GM18951 (cell line): Measurements from ENCODE around the gene GLP1R.

Experiments
- POLR2A ChIP-seq: IDR thresholded peaks from 4 replicates; pipeline ENCODE4 v1.6.1; 2011; ENCODE audit warnings: mild to moderate bottlenecking; ENCODE audit not compliant: insufficient read length, insufficient read depth; ENCODE audit errors: extremely low read depth
- in situ Hi-C: fragments of 300-500 bp; cut with MboI; formaldehyde crosslinking; loops from one replicate; pipeline ENCODE4 v1.12.0; 2022; ENCODE audit warnings: low sequenced_read_pairs, mixed read lengths, inconsistent platforms; ENCODE audit not compliant: unreplicated experiment

The GLP1R gene

DNA sequence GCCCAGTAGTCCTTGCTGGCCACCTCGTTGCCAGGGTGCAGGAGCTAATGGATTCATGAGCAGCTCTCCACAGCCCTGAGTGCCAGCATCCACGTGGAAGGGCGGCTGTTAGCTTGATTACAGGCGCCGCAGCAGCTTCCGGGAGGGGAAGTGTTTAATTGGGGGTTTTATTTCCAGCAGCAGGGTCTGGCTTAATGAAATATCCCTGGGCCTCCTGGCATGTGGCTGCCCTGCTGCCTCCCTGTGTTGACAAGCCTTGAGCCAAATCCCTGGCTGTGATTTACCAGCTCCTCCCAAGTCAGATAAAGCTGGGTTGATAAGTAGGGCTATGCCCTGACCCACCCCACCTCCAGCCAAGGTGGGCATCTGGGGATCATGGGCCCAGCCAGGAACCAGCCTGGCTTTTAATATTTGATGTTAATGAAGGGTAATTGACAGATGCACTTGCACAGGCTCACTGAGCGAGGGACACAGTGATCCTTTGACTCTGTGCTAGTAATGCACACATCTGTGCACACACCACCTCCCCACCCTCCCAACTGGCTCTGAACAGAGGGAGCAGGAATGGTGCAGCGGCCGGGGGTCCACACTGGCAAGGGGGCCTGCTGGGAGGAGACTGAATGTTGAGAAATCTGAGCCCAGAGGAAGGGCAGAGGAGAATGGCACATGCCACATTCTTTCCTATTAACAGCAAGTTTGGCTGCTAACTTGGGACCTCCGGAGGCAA is 13.6 kb downstream of the GLP1R start:
- in situ Hi-C loops, result no loop called here

GRCh38 chr6:39063526-39063925 is 14.9 kb downstream of the GLP1R start:
- no peak for TF ChIP-seq POLR2A
- in situ Hi-C loops, result no loop called here

More for the DNA sequence above, 13.6 kb downstream of the GLP1R start:
- TF ChIP-seq POLR2A, result no peak

DNA sequence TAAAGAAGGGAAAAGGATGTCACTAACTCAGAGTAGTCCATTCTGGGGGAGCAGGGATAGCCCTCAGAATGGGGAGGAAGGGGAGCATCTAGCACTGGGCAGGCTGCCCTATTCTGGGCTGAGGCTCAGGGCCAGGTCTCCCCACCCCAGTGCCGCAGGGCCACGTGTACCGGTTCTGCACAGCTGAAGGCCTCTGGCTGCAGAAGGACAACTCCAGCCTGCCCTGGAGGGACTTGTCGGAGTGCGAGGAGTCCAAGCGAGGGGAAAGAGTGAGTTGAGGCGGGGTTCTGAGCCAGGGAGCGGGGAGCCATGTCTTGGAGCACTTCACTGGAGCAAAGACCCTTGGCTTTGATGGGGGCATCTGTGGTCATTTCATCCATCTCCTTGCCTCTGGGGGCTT is 17.0 kb downstream of the GLP1R start:
- in situ Hi-C loops, result no loop called here
- TF ChIP-seq POLR2A, result no peak

DNA sequence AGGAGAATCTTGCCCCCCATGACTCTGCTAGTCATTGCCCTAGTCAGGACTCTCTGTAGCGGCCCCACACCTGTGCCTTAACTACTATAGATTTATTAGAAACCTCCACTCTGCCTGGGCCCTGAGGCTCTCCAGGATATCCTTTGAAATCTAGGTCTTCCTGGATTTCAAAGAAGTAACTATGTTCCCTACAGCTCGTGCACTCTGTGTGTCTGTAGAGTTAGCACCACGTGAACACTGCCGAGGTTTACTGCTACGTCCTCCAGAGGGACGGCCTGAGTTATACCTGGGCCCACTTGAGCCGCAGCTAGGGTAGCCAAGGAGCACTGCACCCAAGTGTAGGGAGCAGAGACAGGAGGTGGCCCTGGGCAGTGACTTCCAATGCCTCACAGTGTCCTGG is 19.8 kb downstream of the GLP1R start:
- in situ Hi-C loops, result no loop called here

GRCh38 chr6:39072830-39073229 is 24.2 kb downstream of the GLP1R start:
- in situ Hi-C loops, result no loop called here
- no peak for TF ChIP-seq POLR2A

More for the DNA sequence above, 19.8 kb downstream of the GLP1R start:
- TF ChIP-seq POLR2A, result no peak

- TF ChIP-seq POLR2A, result no peak
- in situ Hi-C loops, result no loop called here
Measured at GRCh38 chr6:39073471-39074355, 25.1 kb downstream of the GLP1R start.

DNA sequence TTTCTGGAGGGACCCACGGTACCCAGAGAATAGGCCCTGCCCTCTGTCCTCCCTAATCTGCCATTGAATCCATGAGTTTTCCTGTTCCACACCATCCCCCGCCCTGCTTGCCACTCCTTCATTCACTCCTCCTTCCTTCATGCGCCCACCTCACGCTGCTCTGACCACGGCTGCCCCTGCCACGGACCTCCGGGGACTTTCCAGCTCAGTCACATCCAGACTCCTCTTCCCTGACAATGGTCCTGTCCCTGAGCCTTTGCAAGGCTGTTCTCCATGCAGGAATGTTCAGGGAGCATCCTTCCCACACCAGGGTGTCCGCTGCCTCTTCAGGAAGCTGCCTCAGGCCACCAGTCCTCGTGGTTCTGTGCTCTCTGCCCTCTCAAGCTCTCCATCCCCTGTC is 25.9 kb downstream of the GLP1R start:
- in situ Hi-C loops, result no loop called here

DNA sequence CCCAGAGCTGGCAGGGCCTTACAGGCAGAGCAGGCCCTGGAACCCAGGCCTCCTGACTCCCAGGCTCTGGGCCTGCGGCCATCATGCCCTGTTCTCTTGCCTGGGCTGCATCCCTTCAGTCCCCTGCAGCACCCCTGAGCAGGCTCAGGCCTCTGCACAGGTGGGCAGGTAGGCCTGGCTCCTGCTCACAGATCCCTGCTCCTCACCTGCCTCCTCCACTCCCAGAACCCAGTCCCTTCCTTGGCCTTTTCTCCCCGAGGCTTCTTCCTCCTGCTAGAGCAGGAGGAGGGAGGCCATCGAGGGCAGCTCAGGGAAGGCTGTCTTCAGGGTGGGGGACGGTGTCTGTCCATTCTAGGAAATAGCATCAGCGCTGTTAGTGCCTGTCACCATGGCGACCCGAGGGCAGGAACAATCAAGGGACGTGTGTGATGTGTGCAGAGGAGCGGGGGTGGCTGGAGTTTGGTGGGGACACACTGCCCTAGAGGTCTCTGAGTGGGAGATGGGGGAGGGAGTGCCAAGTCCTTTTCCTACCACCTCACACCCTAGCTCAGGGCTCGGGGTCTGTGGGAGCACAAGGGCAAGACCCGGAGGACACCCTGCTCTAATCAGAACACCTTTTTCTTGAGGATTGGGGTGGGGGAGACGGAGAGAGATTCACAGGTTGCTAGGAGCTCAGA is 26.6 kb downstream of the GLP1R start:
- in situ Hi-C loops, result no loop called here
- TF ChIP-seq POLR2A, result no peak

More for the DNA sequence above, 25.9 kb downstream of the GLP1R start:
- no peak for TF ChIP-seq POLR2A

GRCh38 chr6:39075807-39076622 is 27.4 kb downstream of the GLP1R start:
- no peak for TF ChIP-seq POLR2A

GRCh38 chr6:39076623-39077535 is 28.3 kb downstream of the GLP1R start:
- no peak for TF ChIP-seq POLR2A
- in situ Hi-C loops, result no loop called here

More at GRCh38 chr6:39075807-39076622, 27.4 kb downstream of the GLP1R start:
- in situ Hi-C loops, result no loop called here

- in situ Hi-C loops, result no loop called here
- TF ChIP-seq POLR2A, result no peak
Measured at GRCh38 chr6:39077882-39078594, 29.5 kb downstream of the GLP1R start.
